ENCODE data around the gene TBCCD1.
"Not testable (repeated sequence)": the region's sequence is repeated elsewhere in the genome, so short reads cannot be mapped to it uniquely, and the experiment has no call there.

Gene TBCCD1

GRCh38 chr3:186596568-186597287 lies 29.6 kb upstream of the TBCCD1 start:
- DNase-seq: no peak

GRCh38 chr3:186594591-186595113 lies 27.5 kb upstream of the TBCCD1 start:
- no peak for DNase-seq

GRCh38 chr3:186593862-186594261 lies 26.7 kb upstream of the TBCCD1 start:
- DNase-seq: no peak

- no peak for DNase-seq
These were observed 25.5 kb upstream of the TBCCD1 start for GRCh38 chr3:186592682-186593081.

GRCh38 chr3:186590580-186591295 lies 23.6 kb upstream of the TBCCD1 start:
- no peak for DNase-seq

- no peak for DNase-seq
These were observed 22.9 kb upstream of the TBCCD1 start for GRCh38 chr3:186589856-186590579.

GRCh38 chr3:186589121-186589520 lies 22.0 kb upstream of the TBCCD1 start:
- no peak for DNase-seq

- no peak for DNase-seq
These were observed 21.5 kb upstream of the TBCCD1 start for GRCh38 chr3:186588632-186589031.

GRCh38 chr3:186587183-186587582 lies 20.0 kb upstream of the TBCCD1 start:
- DNase-seq: no peak

- DNase-seq: not testable (repeated sequence)
These were observed 19.1 kb upstream of the TBCCD1 start for GRCh38 chr3:186586245-186586644.

- no peak for DNase-seq
These were observed 16.7 kb upstream of the TBCCD1 start for GRCh38 chr3:186583831-186584230.

- no peak for DNase-seq
These were observed 15.4 kb upstream of the TBCCD1 start for GRCh38 chr3:186582541-186582940.

- DNase-seq: no peak
These were observed 13.6 kb upstream of the TBCCD1 start for GRCh38 chr3:186580785-186581184.

GRCh38 chr3:186577521-186577920 lies 10.4 kb upstream of the TBCCD1 start:
- no peak for DNase-seq

GRCh38 chr3:186571644-186572013 lies 4.5 kb upstream of the TBCCD1 start:
- DNase-seq: no peak

- DNase-seq: no peak
These were observed 4.0 kb upstream of the TBCCD1 start for GRCh38 chr3:186570941-186571643.

GRCh38 chr3:186570096-186570940 lies 3.2 kb upstream of the TBCCD1 start, which contains the start of gene DNAJB11:
Gene DNAJB11, plus strand, starts transcription at chr3:186570720. Its CDS starts 178 bp downstream, at chr3:186570898.
- peak; percentile 99 for DNase-seq

GRCh38 chr3:186569779-186570095 lies 2.6 kb upstream of the TBCCD1 start:
- DNase-seq: no peak

- not testable (repeated sequence) for DNase-seq
These were observed 2.2 kb upstream of the TBCCD1 start for GRCh38 chr3:186569361-186569760.

- no peak for DNase-seq
These were observed 417 bp downstream of the TBCCD1 start for GRCh38 chr3:186566772-186567071.

GRCh38 chr3:186564586-186564985 lies 2.6 kb downstream of the TBCCD1 start:
- no peak for DNase-seq

- DNase-seq: no peak
These were observed 14.6 kb downstream of the TBCCD1 start for GRCh38 chr3:186552408-186553031.

Measured in effector CD4-positive, alpha-beta T cell (primary cell).